Body of pancreas (tissue), 4 donors: ENCODE data around the gene LHX3. TPM values are rescaled to one million over a fixed set of nuclear protein-coding genes. Genes with fewer than 3 reads are reported as not detected.

Source experiments
- ATAC-seq: fragments of 150-250 bp; one replicate; pipeline ENCODE4 v1.9.1; 2016
- DNase-seq, 4 donors: peaks; one replicate each; pipeline ENCODE4 v3.0.0-alpha.2; 2019
- H3K27ac ChIP-seq, 4 donors: fragments of 200-600 bp; sonication (generic); 1 replicate in 3 of 4; 2 replicates in 1 of 4; pipeline versions ENCODE4 v1.5.1 to v1.6.1; 2016 to 2019; ENCODE audit warnings: mild to moderate bottlenecking in 1 of 4, mixed read lengths in 1 of 4, moderate library complexity in 1 of 4
- H3K27me3 ChIP-seq, 2 donors: fragments of 200-600 bp; sonication (generic); one replicate each; pipeline ENCODE4 v1.6.0; 2016; ENCODE audit warnings: mild to moderate bottlenecking in 1 of 2
- H3K36me3 ChIP-seq, 2 donors: fragments of 200-600 bp; sonication (generic); replicated peaks in 1 of 2; 2 replicates each; pipeline ENCODE4 v1.5.1; 2016; ENCODE audit warnings: low read depth in 2 of 2; ENCODE audit not compliant: insufficient read depth in 1 of 2
- H3K4me1 ChIP-seq: fragments of 200-600 bp; sonication (generic); one replicate; pipeline ENCODE4 v1.6.0; 2016
- H3K4me3 ChIP-seq, 2 donors: fragments of 200-600 bp; sonication (generic); 1 replicate in 1 of 2; 2 replicates in 1 of 2; pipeline ENCODE4 v1.5.1; 2016 to 2019
- H3K9me3 ChIP-seq, 3 donors: fragments of 200-600 bp; sonication (generic); 1 replicate in 2 of 3; 2 replicates in 1 of 3; pipeline ENCODE4 v1.5.1; 2016
- POLR2A ChIP-seq, 3 donors: fragments of 450-650 bp; IDR thresholded peaks; one replicate each; pipeline ENCODE4 v1.6.1; 2016; ENCODE audit warnings: antibody characterized with exemption in 3 of 3, mild to moderate bottlenecking in 2 of 3
- whole genome bisulfite sequencing, 2 donors: methylation state at CpG; one replicate each; pipeline ENCODE4 v1.1.5; 2017; 5-methylcytosine and 5-hydroxymethylcytosine counted together
- intact Hi-C: fragments of 100-400 bp; cut with DNase I; formaldehyde crosslinking; loops from one replicate; pipeline ENCODE4 v1.15.1; 2023
- total RNA-seq, 2 donors: library from RNA; depleted of rRNA; stranded (reverse); fragments of >200 nt; gene quantifications; one replicate each; pipeline ENCODE4 v1.1.0, GENCODE V29; 2016
- TF ChIP-seq, protein P1 (sequence below), 7 experiments: fragments of 450-650 bp in 4 of 7; fragments of 200-600 bp in 3 of 7; sonication (generic) in 3 of 7; IDR thresholded peaks; one replicate each; pipeline ENCODE4 v1.5.1; 2016 to 2019; ENCODE audit warnings: antibody characterized with exemption in 7 of 7

The LHX3 gene
- total RNA-seq, 2 donors from 2014 or later = not detected

GRCh38 chr9:136193127-136193890 is 11.6 kb downstream of the LHX3 start:
- WGBS, 2 donors = 0 to 1% methylated on average over 3 to 73 of the region's 96 CpGs
- intact Hi-C loops = no loop called here
- Histone ChIP-seq H3K9me3 (no peaks in the 10 kb centered on the region), H3K4me3 (no peak overlapping the region), H3K4me1 (peaks cover 5% of the 10 kb centered on the region), H3K36me3 (no peaks in the 10 kb centered on the region), H3K27ac (no peak overlapping the region), H3K27me3 (peaks cover 0 to 41% of the 10 kb centered on the region in 2 donors)
- no peak for DNase-seq
- no peak for ATAC-seq
- TF ChIP-seq, protein P1, sequence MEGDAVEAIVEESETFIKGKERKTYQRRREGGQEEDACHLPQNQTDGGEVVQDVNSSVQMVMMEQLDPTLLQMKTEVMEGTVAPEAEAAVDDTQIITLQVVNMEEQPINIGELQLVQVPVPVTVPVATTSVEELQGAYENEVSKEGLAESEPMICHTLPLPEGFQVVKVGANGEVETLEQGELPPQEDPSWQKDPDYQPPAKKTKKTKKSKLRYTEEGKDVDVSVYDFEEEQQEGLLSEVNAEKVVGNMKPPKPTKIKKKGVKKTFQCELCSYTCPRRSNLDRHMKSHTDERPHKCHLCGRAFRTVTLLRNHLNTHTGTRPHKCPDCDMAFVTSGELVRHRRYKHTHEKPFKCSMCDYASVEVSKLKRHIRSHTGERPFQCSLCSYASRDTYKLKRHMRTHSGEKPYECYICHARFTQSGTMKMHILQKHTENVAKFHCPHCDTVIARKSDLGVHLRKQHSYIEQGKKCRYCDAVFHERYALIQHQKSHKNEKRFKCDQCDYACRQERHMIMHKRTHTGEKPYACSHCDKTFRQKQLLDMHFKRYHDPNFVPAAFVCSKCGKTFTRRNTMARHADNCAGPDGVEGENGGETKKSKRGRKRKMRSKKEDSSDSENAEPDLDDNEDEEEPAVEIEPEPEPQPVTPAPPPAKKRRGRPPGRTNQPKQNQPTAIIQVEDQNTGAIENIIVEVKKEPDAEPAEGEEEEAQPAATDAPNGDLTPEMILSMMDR (IDR thresholded peaks at IDR 0.05) = no peak
- no peak for TF ChIP-seq POLR2A (IDR thresholded peaks at IDR 0.05)

- ATAC-seq = no peak
- intact Hi-C loops = no loop called here
- Histone ChIP-seq H3K4me1 (peaks cover 4% of the 10 kb centered on the region), H3K27ac (no peak overlapping the region), H3K9me3 (no peaks in the 10 kb centered on the region), H3K36me3 (no peaks in the 10 kb centered on the region), H3K27me3 (peaks cover 0 to 37% of the 10 kb centered on the region in 2 donors), H3K4me3 (no peak overlapping the region)
- DNase-seq = no peak
- no peak for TF ChIP-seq POLR2A (IDR thresholded peaks at IDR 0.05)
- TF ChIP-seq, protein P1 (IDR thresholded peaks at IDR 0.05) = no peak
- 1 to 3% methylated on average over 22 to 50 of the region's 51 CpGs for WGBS, 2 donors
Measured at GRCh38 chr9:136192289-136193126, 12.4 kb downstream of the LHX3 start.

GRCh38 chr9:136191960-136192286 is 13.0 kb downstream of the LHX3 start:
- 4 to 5% methylated on average over 9 of the region's 9 CpGs for WGBS, 2 donors
- no peaks in the 10 kb centered on the region for H3K36me3 ChIP-seq
- DNase-seq (no peak), ATAC-seq (no peak)
- no peak overlapping the region for H3K27ac ChIP-seq
- peaks cover 4% of the 10 kb centered on the region for H3K4me1 ChIP-seq
- TF ChIP-seq, protein P1 (IDR thresholded peaks at IDR 0.05) = no peak
- TF ChIP-seq POLR2A (IDR thresholded peaks at IDR 0.05) = no peak
- no peaks in the 10 kb centered on the region for H3K9me3 ChIP-seq
- no peak overlapping the region for H3K4me3 ChIP-seq
- intact Hi-C loops = no loop called here
- H3K27me3 ChIP-seq = peaks cover 0 to 31% of the 10 kb centered on the region in 2 donors

DNA sequence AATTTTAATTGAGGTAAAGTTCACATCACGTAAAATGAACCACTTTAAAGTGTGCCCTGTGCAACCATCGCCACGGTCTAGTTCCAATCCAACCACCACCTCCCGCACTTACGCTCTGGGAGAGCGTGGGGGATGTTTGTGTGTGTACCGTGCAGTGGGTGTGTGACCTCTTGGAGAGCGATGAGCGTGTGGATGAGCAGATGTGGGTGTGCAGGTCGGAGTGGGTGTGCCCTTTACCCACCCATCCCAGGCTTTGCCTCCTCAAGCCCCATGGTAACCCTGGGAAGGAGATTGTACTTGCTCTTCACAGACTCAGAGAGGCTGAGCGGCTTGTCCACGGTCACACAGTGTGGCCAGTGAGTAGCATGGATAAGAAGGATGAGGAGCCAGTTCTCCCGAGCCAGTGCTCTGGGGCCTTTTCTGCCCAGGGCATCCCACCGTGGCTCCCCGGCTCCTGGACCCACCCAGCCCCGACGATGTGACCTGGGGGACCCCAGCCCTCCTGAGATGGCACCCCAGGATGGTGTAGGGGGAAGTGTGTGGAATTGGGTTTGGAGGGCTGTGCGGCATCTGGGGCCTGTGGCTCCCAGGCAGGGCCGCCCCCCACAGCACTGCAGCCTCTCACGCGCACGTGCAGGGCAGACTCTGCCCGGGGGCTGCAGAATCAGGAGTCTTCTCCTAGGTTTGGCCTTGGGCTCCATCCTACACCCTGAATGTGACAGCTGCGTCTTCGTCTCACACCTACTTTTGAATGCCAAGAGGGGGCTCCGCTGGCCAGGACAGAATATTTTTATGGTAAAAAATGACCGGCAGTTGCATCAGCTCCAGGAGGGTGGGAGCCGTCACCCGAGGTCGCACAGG is 13.6 kb downstream of the LHX3 start:
- Histone ChIP-seq H3K4me1 (peaks cover 4% of the 10 kb centered on the region), H3K4me3 (no peak overlapping the region), H3K27me3 (peaks cover 0 to 25% of the 10 kb centered on the region in 2 donors), H3K9me3 (no peaks in the 10 kb centered on the region), H3K27ac (no peak overlapping the region), H3K36me3 (no peaks in the 10 kb centered on the region)
- no peak for ATAC-seq
- no peak for TF ChIP-seq POLR2A (IDR thresholded peaks at IDR 0.05)
- TF ChIP-seq, protein P1 (IDR thresholded peaks at IDR 0.05) = no peak
- DNase-seq = no peak
- intact Hi-C loops = no loop called here
- WGBS, 2 donors = 39 to 46% methylated on average over 18 to 30 of the region's 30 CpGs
